ENCODE results near the gene B4GALNT1. TPM values are rescaled to one million over a fixed set of nuclear protein-coding genes. Genes with fewer than 3 reads are reported as not detected.

B4GALNT1 gene
- polyA plus RNA-seq, 3 donors, result not detected

DNA sequence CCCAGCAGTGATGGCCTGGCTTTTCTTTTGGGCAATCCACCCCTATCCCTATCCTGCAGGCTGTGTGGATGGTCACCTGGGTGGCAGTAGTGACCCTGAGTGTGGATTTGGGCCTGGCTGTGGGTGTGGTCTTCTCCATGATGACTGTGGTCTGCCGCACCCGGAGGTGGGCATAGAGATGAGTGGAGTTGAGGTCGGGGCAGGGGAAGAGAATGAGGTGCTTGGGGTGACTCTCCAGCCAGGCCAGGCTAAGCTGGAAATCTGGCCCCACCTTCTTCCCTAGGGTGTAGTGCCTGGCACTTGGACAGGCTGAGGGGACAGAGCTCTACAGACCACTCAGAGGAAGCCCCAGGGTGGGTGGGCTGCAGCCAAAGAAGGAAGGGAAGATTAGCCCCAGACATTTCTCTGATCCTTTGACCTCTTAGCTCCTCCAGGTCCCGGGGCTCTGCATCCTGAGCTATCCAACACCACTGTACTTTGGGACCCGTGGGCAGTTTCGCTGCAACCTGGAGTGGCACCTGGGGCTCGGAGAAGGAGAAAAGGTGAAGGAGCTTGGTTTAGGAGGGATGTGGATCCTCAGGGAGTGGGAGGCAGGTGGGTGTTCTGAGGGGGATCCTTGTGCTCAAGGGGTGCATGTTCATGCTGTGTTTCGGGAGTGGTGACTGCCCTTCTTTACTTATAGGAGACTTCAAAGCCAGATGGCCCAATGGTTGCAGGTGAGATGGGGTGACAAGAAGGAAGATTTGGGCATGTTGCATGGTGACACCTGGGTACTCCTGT lies 8.4 kb downstream of the B4GALNT1 start:
- peak overlapping the region in 1 of 2 donors; percentile 59 for H3K4me3 Mint-ChIP-seq
- H4K20me1 ChIP-seq (ENCODE audit: insufficient read depth, low read length), result no peaks in the 10 kb centered on the region
- no peaks in the 10 kb centered on the region for H3K79me2 ChIP-seq (ENCODE audit: insufficient read depth, low read length)
- H3K4me2 ChIP-seq (replicated peaks; ENCODE audit: extremely low read depth, low read length, poor library complexity, severe bottlenecking), result no peak overlapping the region
- TF ChIP-seq, protein P1, sequence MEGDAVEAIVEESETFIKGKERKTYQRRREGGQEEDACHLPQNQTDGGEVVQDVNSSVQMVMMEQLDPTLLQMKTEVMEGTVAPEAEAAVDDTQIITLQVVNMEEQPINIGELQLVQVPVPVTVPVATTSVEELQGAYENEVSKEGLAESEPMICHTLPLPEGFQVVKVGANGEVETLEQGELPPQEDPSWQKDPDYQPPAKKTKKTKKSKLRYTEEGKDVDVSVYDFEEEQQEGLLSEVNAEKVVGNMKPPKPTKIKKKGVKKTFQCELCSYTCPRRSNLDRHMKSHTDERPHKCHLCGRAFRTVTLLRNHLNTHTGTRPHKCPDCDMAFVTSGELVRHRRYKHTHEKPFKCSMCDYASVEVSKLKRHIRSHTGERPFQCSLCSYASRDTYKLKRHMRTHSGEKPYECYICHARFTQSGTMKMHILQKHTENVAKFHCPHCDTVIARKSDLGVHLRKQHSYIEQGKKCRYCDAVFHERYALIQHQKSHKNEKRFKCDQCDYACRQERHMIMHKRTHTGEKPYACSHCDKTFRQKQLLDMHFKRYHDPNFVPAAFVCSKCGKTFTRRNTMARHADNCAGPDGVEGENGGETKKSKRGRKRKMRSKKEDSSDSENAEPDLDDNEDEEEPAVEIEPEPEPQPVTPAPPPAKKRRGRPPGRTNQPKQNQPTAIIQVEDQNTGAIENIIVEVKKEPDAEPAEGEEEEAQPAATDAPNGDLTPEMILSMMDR (IDR thresholded peaks at IDR 0.05), result no peak
- intact Hi-C loops (cut with micrococcal nuclease), result loop anchor here in 1 of 2 donors (5.0 to 10.0 kb wide), 2 partner anchors 42 to 150 kb away; partner anchors contain the start of gene ARHGAP9
- H3K27ac Mint-ChIP-seq, result peak overlapping the region in 1 of 7 donors; percentile 55
- H3K4me1 Mint-ChIP-seq, result peaks cover 30% of the 10 kb centered on the region
- peaks cover 0 to 21% (median 2%) of the 10 kb centered on the region in 7 donors for H3K9me3 Mint-ChIP-seq
- H3K9me3 ChIP-seq (replicated peaks in 1 of 2; ENCODE audit: control insufficient read depth in 1 of 2, insufficient read depth in 1 of 2, low read length in 2 of 2), result peaks cover 5 to 37% of the 10 kb centered on the region in 2 donors
- no peak overlapping the region for H2AFZ ChIP-seq (ENCODE audit: insufficient read depth, low read depth, low read length, poor library complexity, severe bottlenecking)
- H3K27me3 ChIP-seq (ENCODE audit: control insufficient read depth in 2 of 2, insufficient read depth in 2 of 2, low read length in 2 of 2), result peaks cover 64 to 100% of the 10 kb centered on the region in 2 donors
- H3K36me3 Mint-ChIP-seq, result peaks cover 10 to 12% of the 10 kb centered on the region in 2 donors
- no peak overlapping the region for H3K27ac ChIP-seq (ENCODE audit: low read depth in 1 of 2, low read length in 2 of 2)
- H3K36me3 ChIP-seq (replicated peaks in 1 of 2; ENCODE audit: control insufficient read depth in 1 of 2, insufficient read depth in 2 of 2, low read length in 2 of 2), result no peaks in the 10 kb centered on the region
- DNase-seq, result no peak
- peaks cover 25 to 29% of the 10 kb centered on the region in 2 donors for H3K4me1 ChIP-seq (ENCODE audit: control insufficient read depth in 1 of 2, insufficient read depth in 2 of 2, low read length in 2 of 2)
- H3K4me3 ChIP-seq (replicated peaks in 1 of 3; ENCODE audit: low read depth in 2 of 3, low read length in 3 of 3), result no peak overlapping the region
- WGBS (ENCODE audit: insufficient coverage), result 86% methylated on average over 4 of the region's 8 CpGs
- peaks cover 91 to 99% (median 96%) of the 10 kb centered on the region in 3 donors for H3K27me3 Mint-ChIP-seq (ENCODE audit: low read depth in 3 of 3)
- no peak overlapping the region for H3K9ac ChIP-seq (ENCODE audit: insufficient read depth, low read length, poor library complexity, severe bottlenecking)

DNA sequence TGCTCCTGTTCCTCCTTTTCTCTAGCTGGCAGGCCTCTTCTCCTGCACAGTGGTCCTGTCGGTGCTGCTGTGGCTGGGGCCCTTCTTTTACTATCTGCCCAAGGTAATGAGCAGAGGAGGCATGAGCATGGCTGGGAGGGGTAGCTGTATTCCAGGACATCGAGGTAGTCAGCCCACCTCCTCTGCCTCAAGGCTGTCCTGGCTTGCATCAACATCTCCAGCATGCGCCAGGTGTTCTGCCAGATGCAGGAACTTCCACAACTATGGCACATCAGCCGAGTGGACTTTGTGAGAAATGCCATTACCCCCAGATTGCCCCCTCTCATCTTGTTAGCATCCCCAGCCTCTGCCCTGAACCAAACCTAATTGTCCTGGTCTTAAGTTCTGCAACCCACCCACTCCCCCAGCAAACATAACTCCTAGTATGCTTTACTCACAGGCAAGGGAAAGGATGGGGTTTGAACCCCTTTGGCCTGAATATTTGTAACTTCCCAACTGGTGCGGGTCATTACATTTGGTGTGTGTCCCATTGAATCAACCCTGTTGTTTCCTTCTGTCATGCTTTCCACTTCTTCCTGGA lies 9.1 kb downstream of the B4GALNT1 start:
- intact Hi-C loops (cut with micrococcal nuclease), result loop anchor here in 1 of 2 donors (5.0 to 10.0 kb wide), 2 partner anchors 42 to 149 kb away; partner anchors contain the start of gene ARHGAP9
- Histone ChIP-seq H3K79me2 (ENCODE audit: insufficient read depth, low read length) (no peaks in the 10 kb centered on the region), H3K4me2 (replicated peaks; ENCODE audit: extremely low read depth, low read length, poor library complexity, severe bottlenecking) (no peak overlapping the region), H3K36me3 (replicated peaks in 1 of 2; ENCODE audit: control insufficient read depth in 1 of 2, insufficient read depth in 2 of 2, low read length in 2 of 2) (no peaks in the 10 kb centered on the region), H3K4me1 (ENCODE audit: control insufficient read depth in 1 of 2, insufficient read depth in 2 of 2, low read length in 2 of 2) (peaks cover 25 to 32% of the 10 kb centered on the region in 2 donors), H4K20me1 (ENCODE audit: insufficient read depth, low read length) (no peaks in the 10 kb centered on the region), H3K9ac (ENCODE audit: insufficient read depth, low read length, poor library complexity, severe bottlenecking) (no peak overlapping the region), H3K27ac (ENCODE audit: low read depth in 1 of 2, low read length in 2 of 2) (no peak overlapping the region), H3K4me3 (replicated peaks in 1 of 3; ENCODE audit: low read depth in 2 of 3, low read length in 3 of 3) (no peak overlapping the region), H3K27me3 (ENCODE audit: control insufficient read depth in 2 of 2, insufficient read depth in 2 of 2, low read length in 2 of 2) (peaks cover 65 to 100% of the 10 kb centered on the region in 2 donors), H2AFZ (ENCODE audit: insufficient read depth, low read depth, low read length, poor library complexity, severe bottlenecking) (no peak overlapping the region), H3K9me3 (replicated peaks in 1 of 2; ENCODE audit: control insufficient read depth in 1 of 2, insufficient read depth in 1 of 2, low read length in 2 of 2) (peaks cover 5 to 42% of the 10 kb centered on the region in 2 donors)
- 73% methylated on average over 3 of the region's 5 CpGs for WGBS (ENCODE audit: insufficient coverage)
- TF ChIP-seq, protein P1 (IDR thresholded peaks at IDR 0.05), result no peak
- DNase-seq, result no peak
- Mint-ChIP-seq H3K27ac (no peak overlapping the region), H3K36me3 (peaks cover 12 to 13% of the 10 kb centered on the region in 2 donors), H3K27me3 (ENCODE audit: low read depth in 3 of 3) (peaks cover 90 to 99% (median 96%) of the 10 kb centered on the region in 3 donors), H3K9me3 (peaks cover 0 to 24% (median 6%) of the 10 kb centered on the region in 7 donors), H3K4me3 (peak overlapping the region in 1 of 2 donors; percentile 52), H3K4me1 (peaks cover 33% of the 10 kb centered on the region)
